HG02588 (cell line): ENCODE measurements around the gene DLK2.

Source experiments
- ATAC-seq: cut with Tn5 transposase; IDR thresholded peaks from one replicate; pipeline ENCODE4 v1.9.1; 2021; ENCODE audit warnings: mild to moderate bottlenecking, moderate library complexity; ENCODE audit not compliant: unreplicated experiment

The DLK2 gene

GRCh38 chr6:43454696-43455530 lies 435 bp downstream of the DLK2 start:
- no peak for ATAC-seq

GRCh38 chr6:43454290-43454695 lies 1.1 kb downstream of the DLK2 start:
- no peak for ATAC-seq

- ATAC-seq, result no peak
Observed at GRCh38 chr6:43453831-43454230, 1.5 kb downstream of the DLK2 start.

GRCh38 chr6:43452896-43453295 lies 2.5 kb downstream of the DLK2 start:
- no peak for ATAC-seq

- no peak for ATAC-seq
Observed at GRCh38 chr6:43451939-43452338, 3.4 kb downstream of the DLK2 start.

GRCh38 chr6:43451348-43451747 lies 4.0 kb downstream of the DLK2 start:
- ATAC-seq, result no peak

GRCh38 chr6:43450699-43451131 lies 4.6 kb downstream of the DLK2 start:
- no peak for ATAC-seq

GRCh38 chr6:43448916-43449315 lies 6.4 kb downstream of the DLK2 start:
- no peak for ATAC-seq

GRCh38 chr6:43447604-43448003 lies 7.7 kb downstream of the DLK2 start:
- ATAC-seq, result no peak

GRCh38 chr6:43445576-43445975 lies 9.8 kb downstream of the DLK2 start:
- no peak for ATAC-seq

- ATAC-seq, result no peak
Observed at GRCh38 chr6:43444582-43444981, 10.8 kb downstream of the DLK2 start.

GRCh38 chr6:43444036-43444435 lies 11.3 kb downstream of the DLK2 start:
- no peak for ATAC-seq

- no peak for ATAC-seq
Observed at GRCh38 chr6:43442935-43443334, 12.4 kb downstream of the DLK2 start.

GRCh38 chr6:43437700-43438099 lies 17.6 kb downstream of the DLK2 start:
- no peak for ATAC-seq

- ATAC-seq, result no peak
Observed at GRCh38 chr6:43436577-43437282, 18.6 kb downstream of the DLK2 start.

GRCh38 chr6:43435682-43436437 lies 19.5 kb downstream of the DLK2 start:
- no peak for ATAC-seq

- ATAC-seq, result no peak
Observed at GRCh38 chr6:43434943-43435342, 20.4 kb downstream of the DLK2 start.

GRCh38 chr6:43434001-43434840 lies 21.1 kb downstream of the DLK2 start:
- ATAC-seq, result no peak

- ATAC-seq, result no peak
Observed at GRCh38 chr6:43433148-43433547, 22.2 kb downstream of the DLK2 start.
